Panc1 (cell line): ENCODE results near the gene CACNA1C. TPM values are rescaled to one million over a fixed set of nuclear protein-coding genes. Genes with fewer than 3 reads are reported as not detected.

Experiments
- ATAC-seq: fragments of 200-7000 bp; cut with Tn5 transposase; 2 replicates; pipeline ENCODE4 v1.9.1; 2020; ENCODE audit warnings: mild to moderate bottlenecking, moderate library complexity
- BruUV-seq: library from RNA; stranded (reverse); fragments of 400-500 nt; replicated peaks from 2 replicates; lab custom pipeline; 2021; lab: Mats Ljungman, UMichigan
- CTCF ChIA-PET: fragments of 300-600 bp; sonication (Branson Sonifier 250); formaldehyde crosslinking; loops from one replicate; lab custom pipeline; 2022; ENCODE audit warnings: antibody characterized with exemption; lab: Charles Lee
- POLR2A ChIA-PET: fragments of 300-600 bp; sonication (Branson Sonifier 250); formaldehyde crosslinking; loops from one replicate; lab custom pipeline; 2022; ENCODE audit warnings: antibody characterized with exemption; lab: Charles Lee
- DNase-seq: peaks from one replicate; pipeline ENCODE4 v3.0.0-alpha.2; 2010; ENCODE audit warnings: low read depth, low spot score
- H3K27ac ChIP-seq: 2 replicates; pipeline ENCODE4 v1.5.1; 2011; ENCODE audit warnings: mild to moderate bottlenecking, low read length, inconsistent platforms
- H3K27me3 ChIP-seq: fragments of 200-500 bp; sonication (Bioruptor generic); 2 replicates; pipeline ENCODE4 v1.6.0; 2014; ENCODE audit warnings: low read length, inconsistent platforms; ENCODE audit not compliant: control insufficient read depth, insufficient read depth
- H3K36me3 ChIP-seq: fragments of 200-500 bp; sonication (Bioruptor generic); 2 replicates; pipeline ENCODE4 v1.5.1; 2014; ENCODE audit warnings: inconsistent platforms, mild to moderate bottlenecking, low read length, moderate library complexity; ENCODE audit not compliant: control insufficient read depth, insufficient read depth
- H3K4me1 ChIP-seq: 2 replicates; pipeline ENCODE4 v1.5.1; 2011; ENCODE audit warnings: inconsistent platforms, mild to moderate bottlenecking, low read length, moderate library complexity; ENCODE audit not compliant: control insufficient read depth, insufficient read depth
- H3K4me3 ChIP-seq, 2 experiments: 2 replicates each; pipeline ENCODE4 v1.5.1; 2011 to 2012; ENCODE audit warnings: low read depth in 2 of 2, low read length in 2 of 2, mild to moderate bottlenecking in 2 of 2, inconsistent platforms in 1 of 2, moderate library complexity in 1 of 2
- H3K9me3 ChIP-seq: fragments of 200-500 bp; sonication (Bioruptor generic); 2 replicates; pipeline ENCODE4 v1.5.1; 2014; ENCODE audit warnings: low read depth, mild to moderate bottlenecking, inconsistent platforms, low read length, moderate library complexity; ENCODE audit not compliant: control insufficient read depth, insufficient read depth
- POLR2AphosphoS5 ChIP-seq: IDR thresholded peaks from 2 replicates; pipeline ENCODE4 v1.6.1; 2012; ENCODE audit warnings: mild to moderate bottlenecking, low read depth, low read length, moderate library complexity
- SIN3A ChIP-seq: IDR thresholded peaks from 2 replicates; pipeline ENCODE4 v1.6.1; 2012; ENCODE audit warnings: low read depth, mild to moderate bottlenecking, low read length, moderate library complexity, borderline replicate concordance; ENCODE audit not compliant: insufficient read depth
- TCF7L2 ChIP-seq: IDR thresholded peaks from 2 replicates; pipeline ENCODE4 v1.6.1; 2011; ENCODE audit warnings: mild to moderate bottlenecking, low read depth, low read length, inconsistent platforms
- in situ Hi-C: cut with HindIII; loops from 2 replicates; pipeline ENCODE4 v1.10.0; 2016; ENCODE audit warnings: low sequenced_read_pairs, low pct_unique_long_range_greater_than_20kb
- intact Hi-C: fragments of 100-400 bp; cut with micrococcal nuclease; formaldehyde crosslinking; loops from one replicate; pipeline ENCODE4 v1.10.0; 2022; ENCODE audit not compliant: unreplicated experiment
- total RNA-seq: library from RNA; stranded (reverse); gene quantifications from one replicate; pipeline ENCODE4 v1.2.1, GENCODE V29; 2021; ENCODE audit not compliant: unreplicated experiment
- TF ChIP-seq, protein P1 (sequence below), 2 experiments: IDR thresholded peaks; 2 replicates each; pipeline ENCODE4 v1.6.1; 2011 to 2012; ENCODE audit warnings: low read depth in 2 of 2, control low read depth in 1 of 2, low read length in 1 of 2, mild to moderate bottlenecking in 1 of 2, moderate library complexity in 1 of 2; ENCODE audit not compliant: insufficient read depth in 1 of 2
- TF ChIP-seq, protein P2 (sequence below): fragments of 450-650 bp; IDR thresholded peaks from 2 replicates; pipeline ENCODE4 v1.5.1; 2017; ENCODE audit warnings: mild to moderate bottlenecking

The CACNA1C gene
- total RNA-seq, 1 experiment from 2014 or later: 0.03 TPM

DNA sequence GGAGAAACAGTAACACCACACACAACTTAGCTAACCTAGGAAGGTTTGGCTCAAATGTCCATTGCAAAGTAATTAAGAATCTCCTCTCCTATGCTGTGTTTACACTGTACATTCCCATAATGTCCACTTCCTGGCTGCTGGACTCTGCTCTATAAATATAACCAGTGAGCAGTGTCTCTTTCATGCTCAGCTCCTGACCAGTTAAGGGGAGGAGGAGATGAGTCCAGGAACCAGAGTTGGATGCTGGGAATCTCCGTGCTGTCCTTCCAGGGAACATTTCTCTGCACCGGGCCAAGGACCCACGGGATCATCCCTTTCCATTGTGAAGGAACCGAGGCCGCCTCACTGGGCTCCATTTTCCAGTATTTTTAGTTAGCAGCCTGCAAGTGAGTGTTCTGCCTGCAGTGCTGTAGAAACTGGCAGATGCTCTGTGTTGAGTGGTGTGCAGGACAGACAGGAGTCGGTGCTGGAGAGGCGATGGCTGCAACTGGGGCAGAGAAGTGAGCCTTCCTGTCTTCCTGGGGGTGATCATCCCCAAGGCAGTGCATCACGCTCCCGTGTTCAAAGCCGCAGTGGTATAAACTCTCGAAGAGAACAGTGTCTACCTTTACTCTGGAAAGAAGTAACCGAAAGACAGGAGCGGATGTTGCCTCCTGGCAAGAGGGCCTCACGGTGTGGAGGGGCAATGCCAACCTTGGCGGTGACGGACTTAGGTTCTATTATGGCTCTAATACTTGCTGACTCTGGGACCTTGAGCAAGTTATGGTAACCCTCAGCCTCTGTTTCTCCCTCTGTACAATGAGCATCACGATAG, 195.5 kb downstream of the CACNA1C start:
- H3K36me3 ChIP-seq: no peaks in the 10 kb centered on the region
- CTCF ChIA-PET: no interaction called here
- no peak for DNase-seq
- POLR2A ChIA-PET: no interaction called here
- H3K9me3 ChIP-seq: no peaks in the 10 kb centered on the region
- no peak overlapping the region for H3K27ac ChIP-seq
- TF ChIP-seq, protein P1, sequence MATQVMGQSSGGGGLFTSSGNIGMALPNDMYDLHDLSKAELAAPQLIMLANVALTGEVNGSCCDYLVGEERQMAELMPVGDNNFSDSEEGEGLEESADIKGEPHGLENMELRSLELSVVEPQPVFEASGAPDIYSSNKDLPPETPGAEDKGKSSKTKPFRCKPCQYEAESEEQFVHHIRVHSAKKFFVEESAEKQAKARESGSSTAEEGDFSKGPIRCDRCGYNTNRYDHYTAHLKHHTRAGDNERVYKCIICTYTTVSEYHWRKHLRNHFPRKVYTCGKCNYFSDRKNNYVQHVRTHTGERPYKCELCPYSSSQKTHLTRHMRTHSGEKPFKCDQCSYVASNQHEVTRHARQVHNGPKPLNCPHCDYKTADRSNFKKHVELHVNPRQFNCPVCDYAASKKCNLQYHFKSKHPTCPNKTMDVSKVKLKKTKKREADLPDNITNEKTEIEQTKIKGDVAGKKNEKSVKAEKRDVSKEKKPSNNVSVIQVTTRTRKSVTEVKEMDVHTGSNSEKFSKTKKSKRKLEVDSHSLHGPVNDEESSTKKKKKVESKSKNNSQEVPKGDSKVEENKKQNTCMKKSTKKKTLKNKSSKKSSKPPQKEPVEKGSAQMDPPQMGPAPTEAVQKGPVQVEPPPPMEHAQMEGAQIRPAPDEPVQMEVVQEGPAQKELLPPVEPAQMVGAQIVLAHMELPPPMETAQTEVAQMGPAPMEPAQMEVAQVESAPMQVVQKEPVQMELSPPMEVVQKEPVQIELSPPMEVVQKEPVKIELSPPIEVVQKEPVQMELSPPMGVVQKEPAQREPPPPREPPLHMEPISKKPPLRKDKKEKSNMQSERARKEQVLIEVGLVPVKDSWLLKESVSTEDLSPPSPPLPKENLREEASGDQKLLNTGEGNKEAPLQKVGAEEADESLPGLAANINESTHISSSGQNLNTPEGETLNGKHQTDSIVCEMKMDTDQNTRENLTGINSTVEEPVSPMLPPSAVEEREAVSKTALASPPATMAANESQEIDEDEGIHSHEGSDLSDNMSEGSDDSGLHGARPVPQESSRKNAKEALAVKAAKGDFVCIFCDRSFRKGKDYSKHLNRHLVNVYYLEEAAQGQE (IDR thresholded peaks at IDR 0.05; ENCODE audit: insufficient read depth in 1 of 2, low read depth in 2 of 2, low read length in 1 of 2): no peak
- TF ChIP-seq POLR2AphosphoS5 (no peak), SIN3A (no peak), TCF7L2 (no peak)
- TF ChIP-seq, protein P2, sequence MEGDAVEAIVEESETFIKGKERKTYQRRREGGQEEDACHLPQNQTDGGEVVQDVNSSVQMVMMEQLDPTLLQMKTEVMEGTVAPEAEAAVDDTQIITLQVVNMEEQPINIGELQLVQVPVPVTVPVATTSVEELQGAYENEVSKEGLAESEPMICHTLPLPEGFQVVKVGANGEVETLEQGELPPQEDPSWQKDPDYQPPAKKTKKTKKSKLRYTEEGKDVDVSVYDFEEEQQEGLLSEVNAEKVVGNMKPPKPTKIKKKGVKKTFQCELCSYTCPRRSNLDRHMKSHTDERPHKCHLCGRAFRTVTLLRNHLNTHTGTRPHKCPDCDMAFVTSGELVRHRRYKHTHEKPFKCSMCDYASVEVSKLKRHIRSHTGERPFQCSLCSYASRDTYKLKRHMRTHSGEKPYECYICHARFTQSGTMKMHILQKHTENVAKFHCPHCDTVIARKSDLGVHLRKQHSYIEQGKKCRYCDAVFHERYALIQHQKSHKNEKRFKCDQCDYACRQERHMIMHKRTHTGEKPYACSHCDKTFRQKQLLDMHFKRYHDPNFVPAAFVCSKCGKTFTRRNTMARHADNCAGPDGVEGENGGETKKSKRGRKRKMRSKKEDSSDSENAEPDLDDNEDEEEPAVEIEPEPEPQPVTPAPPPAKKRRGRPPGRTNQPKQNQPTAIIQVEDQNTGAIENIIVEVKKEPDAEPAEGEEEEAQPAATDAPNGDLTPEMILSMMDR: no peak
- no peaks in the 10 kb centered on the region; the same call in 1 of the 2 replicates for H3K4me1 ChIP-seq
- ATAC-seq: no peak
- no TSS peak for BruUV-seq
- no peak overlapping the region for H3K4me3 ChIP-seq
- intact Hi-C loops: no loop called here
- in situ Hi-C loops: no loop called here
- no peaks in the 10 kb centered on the region for H3K27me3 ChIP-seq

DNA sequence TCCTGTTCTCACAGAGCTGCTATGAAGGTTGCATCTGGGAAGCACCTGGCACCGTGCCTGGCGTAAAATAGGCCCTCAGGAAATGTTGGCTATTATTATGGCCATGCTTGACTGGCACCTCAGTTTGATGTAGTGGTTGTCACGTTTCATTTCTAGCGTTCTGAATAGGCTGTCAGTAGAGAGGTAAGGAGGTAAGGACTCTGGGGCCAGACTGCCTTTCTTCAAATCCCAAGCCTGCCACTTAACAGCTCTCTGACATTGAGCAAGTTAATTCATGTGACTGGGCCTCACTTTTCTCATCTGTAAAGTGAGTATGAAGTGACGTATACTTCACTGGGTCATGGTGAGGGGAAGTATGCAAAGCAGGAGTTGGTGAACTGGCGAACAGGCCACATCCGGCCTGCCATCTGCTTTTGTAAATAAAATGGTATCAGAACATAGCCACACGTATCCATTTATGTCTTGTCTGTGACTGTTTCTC, 196.2 kb downstream of the CACNA1C start:
- no TSS peak for BruUV-seq
- no peak for TF ChIP-seq TCF7L2
- TF ChIP-seq POLR2AphosphoS5: no peak
- no peak for TF ChIP-seq SIN3A
- TF ChIP-seq, protein P1 (IDR thresholded peaks at IDR 0.05; ENCODE audit: insufficient read depth in 1 of 2, low read depth in 2 of 2, low read length in 1 of 2): no peak
- TF ChIP-seq, protein P2: no peak
- no peaks in the 10 kb centered on the region for H3K9me3 ChIP-seq
- ChIA-PET POLR2A (no interaction called here), CTCF (no interaction called here)
- intact Hi-C loops: no loop called here
- H3K36me3 ChIP-seq: no peaks in the 10 kb centered on the region
- H3K27me3 ChIP-seq: no peaks in the 10 kb centered on the region
- ATAC-seq (no peak), DNase-seq (no peak)
- H3K4me3 ChIP-seq: no peak overlapping the region
- no peaks in the 10 kb centered on the region; the same call in 1 of the 2 replicates for H3K4me1 ChIP-seq
- no peak overlapping the region for H3K27ac ChIP-seq
- in situ Hi-C loops: no loop called here
